OCI-LY1 (cell line): ENCODE data around the gene PCAT6.

Experiments
- H2AFZ ChIP-seq: fragments of 200-600 bp; sonication (generic), shearing (Covaris generic); 2 replicates; pipeline ENCODE4 v1.6.0; 2014; ENCODE audit warnings: antibody characterized with exemption, mild to moderate bottlenecking, low read length
- H3F3A ChIP-seq: fragments of 200-600 bp; sonication (generic), shearing (Covaris generic); 2 replicates; pipeline ENCODE4 v1.6.0; 2014; ENCODE audit warnings: mild to moderate bottlenecking, antibody characterized with exemption, low read length, moderate library complexity; ENCODE audit not compliant: insufficient read depth
- H3K27ac ChIP-seq: fragments of 200-600 bp; sonication (generic); 2 replicates; pipeline ENCODE4 v1.5.1; 2014; ENCODE audit warnings: low read length, mixed run types, mild to moderate bottlenecking, low read depth; ENCODE audit not compliant: poor library complexity, severe bottlenecking
- H3K27me3 ChIP-seq: fragments of 200-600 bp; sonication (generic); 2 replicates; pipeline ENCODE4 v1.6.0; 2014; ENCODE audit warnings: antibody characterized with exemption, mild to moderate bottlenecking, low read length, moderate library complexity; ENCODE audit not compliant: insufficient read depth
- H3K36me3 ChIP-seq: fragments of 200-600 bp; sonication (generic); 2 replicates; pipeline ENCODE4 v1.6.1; 2014; ENCODE audit warnings: mild to moderate bottlenecking, antibody characterized with exemption, low read length, moderate library complexity, mixed read lengths; ENCODE audit not compliant: insufficient read depth
- H3K4me1 ChIP-seq: fragments of 200-600 bp; sonication (generic); 2 replicates; pipeline ENCODE4 v1.5.1; 2014; ENCODE audit warnings: mild to moderate bottlenecking, low read length, moderate library complexity; ENCODE audit not compliant: insufficient read depth, severe bottlenecking
- H3K4me2 ChIP-seq: fragments of 200-600 bp; sonication (generic), shearing (Covaris generic); 2 replicates; pipeline ENCODE4 v1.6.1; 2014; ENCODE audit warnings: low read length
- H3K4me3 ChIP-seq: fragments of 200-600 bp; sonication (generic); 2 replicates; pipeline ENCODE4 v1.5.1; 2014; ENCODE audit warnings: low read length, low read depth, mild to moderate bottlenecking, mixed read lengths; ENCODE audit not compliant: poor library complexity, severe bottlenecking
- H3K79me2 ChIP-seq: fragments of 200-600 bp; shearing (Covaris generic); 2 replicates; pipeline ENCODE4 v1.6.1; 2016; ENCODE audit warnings: mixed run types, low read length, mixed read lengths; ENCODE audit not compliant: insufficient read depth
- H3K9ac ChIP-seq: fragments of 200-600 bp; sonication (generic), shearing (Covaris generic); 2 replicates; pipeline ENCODE4 v1.6.1; 2014; ENCODE audit warnings: mild to moderate bottlenecking, low read length, mixed read lengths
- H3K9me2 ChIP-seq: fragments of 200-600 bp; sonication (generic), shearing (Covaris generic); 2 replicates; pipeline ENCODE4 v1.6.1; 2014; ENCODE audit warnings: low read depth, mild to moderate bottlenecking, low read length, mixed read lengths
- H3K9me3 ChIP-seq: fragments of 200-600 bp; shearing (Covaris generic); 2 replicates; pipeline ENCODE4 v1.6.1; 2014; ENCODE audit warnings: low read length, mixed read lengths
- H4K20me1 ChIP-seq: fragments of 200-600 bp; sonication (generic), shearing (Covaris generic); 2 replicates; pipeline ENCODE4 v1.6.0; 2016; ENCODE audit warnings: mild to moderate bottlenecking, low read length; ENCODE audit not compliant: insufficient read depth
- EZH2 ChIP-seq: fragments of 200-600 bp; sonication (generic), shearing (Covaris generic); IDR thresholded peaks from 2 replicates; pipeline ENCODE4 v1.8.0; 2017; ENCODE audit warnings: borderline replicate concordance, mixed run types, mild to moderate bottlenecking, antibody characterized with exemption, low read length, moderate library complexity, mixed read lengths
- TF ChIP-seq, protein P1 (sequence below): fragments of 200-600 bp; sonication (generic), shearing (Covaris generic); IDR thresholded peaks from 2 replicates; pipeline ENCODE4 v1.5.1; 2017; ENCODE audit warnings: mild to moderate bottlenecking, antibody characterized with exemption, low read length, moderate library complexity, mixed read lengths

The PCAT6 gene

GRCh38 chr1:202809597-202810159, 1.1 kb upstream of the PCAT6 start:
- H3K9me2 ChIP-seq: no peaks in the 10 kb centered on the region
- no peaks in the 10 kb centered on the region for H3K36me3 ChIP-seq
- H3F3A ChIP-seq: no peaks in the 10 kb centered on the region
- H3K9ac ChIP-seq: no peak overlapping the region
- H3K4me3 ChIP-seq: no peak overlapping the region
- H3K9me3 ChIP-seq: no peaks in the 10 kb centered on the region
- H3K79me2 ChIP-seq: no peaks in the 10 kb centered on the region
- H3K4me2 ChIP-seq: no peak overlapping the region
- H3K27ac ChIP-seq: no peak overlapping the region
- TF ChIP-seq EZH2: no peak
- TF ChIP-seq, protein P1, sequence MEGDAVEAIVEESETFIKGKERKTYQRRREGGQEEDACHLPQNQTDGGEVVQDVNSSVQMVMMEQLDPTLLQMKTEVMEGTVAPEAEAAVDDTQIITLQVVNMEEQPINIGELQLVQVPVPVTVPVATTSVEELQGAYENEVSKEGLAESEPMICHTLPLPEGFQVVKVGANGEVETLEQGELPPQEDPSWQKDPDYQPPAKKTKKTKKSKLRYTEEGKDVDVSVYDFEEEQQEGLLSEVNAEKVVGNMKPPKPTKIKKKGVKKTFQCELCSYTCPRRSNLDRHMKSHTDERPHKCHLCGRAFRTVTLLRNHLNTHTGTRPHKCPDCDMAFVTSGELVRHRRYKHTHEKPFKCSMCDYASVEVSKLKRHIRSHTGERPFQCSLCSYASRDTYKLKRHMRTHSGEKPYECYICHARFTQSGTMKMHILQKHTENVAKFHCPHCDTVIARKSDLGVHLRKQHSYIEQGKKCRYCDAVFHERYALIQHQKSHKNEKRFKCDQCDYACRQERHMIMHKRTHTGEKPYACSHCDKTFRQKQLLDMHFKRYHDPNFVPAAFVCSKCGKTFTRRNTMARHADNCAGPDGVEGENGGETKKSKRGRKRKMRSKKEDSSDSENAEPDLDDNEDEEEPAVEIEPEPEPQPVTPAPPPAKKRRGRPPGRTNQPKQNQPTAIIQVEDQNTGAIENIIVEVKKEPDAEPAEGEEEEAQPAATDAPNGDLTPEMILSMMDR: no peak
- peaks cover 20% of the 10 kb centered on the region for H3K4me1 ChIP-seq
- H2AFZ ChIP-seq: no peak overlapping the region
- H4K20me1 ChIP-seq: no peaks in the 10 kb centered on the region
- H3K27me3 ChIP-seq: no peaks in the 10 kb centered on the region; the same call in 1 of the 2 replicates

GRCh38 chr1:202810193-202810614, 550 bp upstream of the PCAT6 start:
- Histone ChIP-seq H3K36me3 (no peaks in the 10 kb centered on the region), H3K9me2 (no peaks in the 10 kb centered on the region), H3F3A (no peaks in the 10 kb centered on the region), H3K27me3 (no peaks in the 10 kb centered on the region; the same call in 1 of the 2 replicates), H3K9me3 (no peaks in the 10 kb centered on the region), H2AFZ (peak overlapping the region; percentile 67; the same call in 1 of the 2 replicates), H3K4me2 (peak overlapping the region; percentile 78), H3K79me2 (no peaks in the 10 kb centered on the region), H3K4me3 (peak overlapping the region; percentile 59), H3K27ac (no peak overlapping the region), H4K20me1 (no peaks in the 10 kb centered on the region), H3K4me1 (peaks cover 20% of the 10 kb centered on the region), H3K9ac (peak overlapping the region; percentile 12; the same call in 1 of the 2 replicates)
- no peak for TF ChIP-seq EZH2
- TF ChIP-seq, protein P1: no peak

GRCh38 chr1:202811296-202812175, 782 bp downstream of the PCAT6 start:
- TF ChIP-seq EZH2: no peak
- TF ChIP-seq, protein P1: no peak
- H3K4me2 ChIP-seq: peak overlapping the region; percentile 78
- no peaks in the 10 kb centered on the region for H3K36me3 ChIP-seq
- peak overlapping the region; percentile 13; the same call in 1 of the 2 replicates for H3K9ac ChIP-seq
- H2AFZ ChIP-seq: no peak overlapping the region
- peaks cover 20% of the 10 kb centered on the region for H3K4me1 ChIP-seq
- H3K9me2 ChIP-seq: no peaks in the 10 kb centered on the region
- H3K79me2 ChIP-seq: no peaks in the 10 kb centered on the region
- no peaks in the 10 kb centered on the region for H3K9me3 ChIP-seq
- H3K27me3 ChIP-seq: no peaks in the 10 kb centered on the region; the same call in 1 of the 2 replicates
- peak overlapping the region; percentile 59 for H3K4me3 ChIP-seq
- no peak overlapping the region for H3K27ac ChIP-seq
- H3F3A ChIP-seq: no peaks in the 10 kb centered on the region
- H4K20me1 ChIP-seq: no peaks in the 10 kb centered on the region
